Smooth muscle cell of the brain vasculature (primary cell): ENCODE data around the gene BCAS4.
"Not testable (repeated sequence)": the region's sequence is repeated elsewhere in the genome, so short reads cannot be mapped to it uniquely, and the experiment has no call there.

Experiments
- DNase-seq: peaks from one replicate; pipeline ENCODE4 v3.0.0-alpha.2; 2012; ENCODE audit warnings: low read depth, low spot score

Gene BCAS4, protein sequence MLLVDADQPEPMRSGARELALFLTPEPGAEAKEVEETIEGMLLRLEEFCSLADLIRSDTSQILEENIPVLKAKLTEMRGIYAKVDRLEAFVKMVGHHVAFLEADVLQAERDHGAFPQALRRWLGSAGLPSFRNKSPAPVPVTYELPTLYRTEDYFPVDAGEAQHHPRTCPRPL

DNA sequence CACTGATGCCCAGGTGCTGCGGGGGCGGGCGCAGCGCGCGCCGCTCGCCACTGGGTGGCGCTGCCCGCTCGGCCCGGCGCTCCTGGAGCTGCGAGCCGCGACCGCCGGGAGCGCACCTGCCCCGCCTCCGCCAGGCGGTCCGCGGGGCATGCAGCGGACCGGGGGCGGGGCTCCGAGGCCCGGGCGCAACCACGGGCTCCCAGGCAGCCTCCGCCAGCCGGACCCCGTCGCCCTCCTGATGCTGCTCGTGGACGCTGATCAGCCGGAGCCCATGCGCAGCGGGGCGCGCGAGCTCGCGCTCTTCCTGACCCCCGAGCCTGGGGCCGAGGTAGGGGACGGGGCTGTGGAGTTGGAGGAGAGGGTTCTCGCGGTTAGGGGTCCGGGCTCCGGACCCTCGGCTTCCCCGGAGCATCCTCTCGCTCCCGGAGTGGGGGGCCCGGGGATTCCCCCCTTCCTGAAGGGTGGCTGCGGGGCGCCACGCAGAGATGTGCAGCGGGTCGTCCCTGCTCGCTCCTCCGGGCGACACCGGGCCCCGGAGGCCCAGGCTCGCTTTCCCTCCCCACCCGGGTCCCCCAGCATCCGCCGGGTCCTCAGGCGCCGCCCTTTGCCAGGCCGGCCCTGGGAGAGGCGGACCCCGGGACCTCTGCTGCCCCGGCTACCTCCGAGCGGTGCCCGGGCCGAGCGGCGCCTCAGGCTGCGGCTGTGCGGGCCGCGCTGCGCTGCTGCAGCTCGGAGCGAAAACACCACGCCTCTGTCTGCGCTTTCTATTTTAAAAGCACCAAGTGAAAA lies at the start of gene BCAS4:
TSS of gene BCAS4 (plus strand) at position 216 of the 789 bp plus-strand sequence. CDS start at position 239, 23 bp downstream.
- no peak for DNase-seq

DNA sequence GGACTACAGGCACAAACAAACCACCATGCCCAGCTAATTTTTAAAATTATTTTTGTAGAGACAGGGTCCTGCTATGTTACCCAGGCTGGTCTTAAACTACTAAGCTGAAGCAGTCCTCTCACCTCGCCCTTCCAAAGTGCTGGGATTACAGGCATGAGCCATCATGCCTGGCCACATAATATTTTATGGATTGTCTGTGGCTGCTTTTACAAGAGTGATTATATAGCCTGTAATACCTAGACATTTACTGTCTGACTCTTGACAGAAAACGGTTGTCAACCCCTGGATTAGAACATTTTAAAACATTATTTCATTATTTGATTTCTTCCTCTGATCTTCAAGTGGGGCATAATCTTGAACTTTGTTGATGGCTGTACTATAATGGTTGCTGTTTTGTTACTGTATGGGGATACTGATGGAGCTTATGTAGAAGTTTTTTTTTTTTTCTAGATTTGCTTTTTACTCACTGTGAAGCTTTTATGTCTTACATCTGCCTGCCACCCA lies 49.2 kb upstream of the BCAS4 start:
- no peak for DNase-seq

DNA sequence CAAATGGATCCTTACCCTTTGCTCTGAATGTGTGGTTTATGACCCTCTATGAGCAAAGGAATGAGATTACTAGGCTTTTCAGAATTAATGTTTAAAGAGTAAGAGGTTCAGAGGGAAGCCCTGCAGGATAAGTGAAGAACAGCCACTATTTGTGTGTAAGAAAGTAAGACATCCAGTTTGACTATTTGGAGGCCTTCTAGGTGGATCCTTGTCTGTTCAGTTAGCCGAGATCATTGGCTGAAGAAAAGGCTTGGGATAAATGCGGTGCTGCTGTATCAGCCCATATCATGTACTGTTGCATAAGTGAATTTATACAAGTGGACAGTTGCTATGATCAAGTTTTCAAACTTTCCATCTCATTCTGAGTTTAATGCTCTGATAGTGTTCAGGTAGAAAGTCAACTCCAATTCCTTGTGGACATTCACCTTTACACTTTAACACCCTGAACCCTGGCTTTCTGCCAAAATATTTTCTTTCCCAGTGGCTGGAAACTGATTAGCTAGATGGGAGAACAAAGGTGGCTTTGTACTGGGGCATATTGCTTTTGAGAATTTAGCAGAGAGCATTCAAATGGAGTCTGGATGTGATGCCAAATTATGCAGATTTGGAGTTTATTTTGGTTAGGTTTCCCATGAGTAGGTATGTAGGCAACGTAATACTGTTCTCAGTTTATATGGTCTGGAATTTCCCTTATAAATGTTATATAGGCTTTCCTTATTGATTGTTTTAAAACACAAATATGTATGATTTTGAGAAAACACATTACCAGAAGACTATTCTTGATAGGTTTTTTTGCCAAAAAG lies 48.5 kb upstream of the BCAS4 start:
- no peak for DNase-seq

DNA sequence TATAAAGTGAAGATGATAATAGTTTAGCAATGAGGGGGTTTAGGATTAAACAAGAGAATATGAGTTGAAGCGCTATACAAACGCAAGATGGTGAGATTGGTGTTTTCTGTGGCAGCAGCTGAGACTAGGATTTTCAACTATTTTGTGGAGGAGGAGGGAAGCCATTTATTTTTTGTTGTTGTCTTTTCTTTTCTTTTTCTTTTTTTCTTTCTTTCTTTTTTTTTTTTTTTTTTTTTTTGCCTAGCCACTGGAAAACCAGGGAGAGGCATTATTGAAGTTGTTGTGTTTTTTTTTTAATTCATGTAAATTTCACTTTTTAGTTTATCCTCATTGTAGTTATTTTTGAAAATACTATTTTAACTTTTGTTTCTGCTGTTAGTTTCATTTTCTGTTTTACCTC lies 47.6 kb upstream of the BCAS4 start:
- no peak for DNase-seq

DNA sequence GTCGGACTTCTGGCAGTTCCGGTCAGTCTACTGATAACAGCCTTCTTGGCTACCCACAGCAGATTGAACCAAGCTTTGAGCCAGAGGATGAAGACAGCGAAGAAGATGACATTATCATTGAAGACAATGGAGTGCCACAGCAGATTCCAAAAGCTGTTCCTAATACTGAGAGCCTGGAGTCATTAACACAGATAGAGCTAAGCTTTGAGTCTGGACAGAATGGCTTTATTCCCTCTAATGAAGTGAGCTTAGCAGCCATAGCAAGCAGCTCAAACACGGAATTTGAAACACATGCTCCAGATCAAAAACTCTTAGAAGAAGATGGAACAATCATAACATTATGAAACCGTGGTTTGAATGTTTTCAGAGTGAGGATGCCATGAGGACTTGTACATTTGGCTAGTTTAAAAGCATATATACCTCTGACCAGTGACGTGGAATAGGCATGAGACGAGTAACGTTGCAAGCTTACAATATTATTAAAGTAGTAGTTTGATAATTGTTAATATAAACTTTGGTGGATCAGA lies 44.7 kb upstream of the BCAS4 start:
- DNase-seq, result no peak

DNA sequence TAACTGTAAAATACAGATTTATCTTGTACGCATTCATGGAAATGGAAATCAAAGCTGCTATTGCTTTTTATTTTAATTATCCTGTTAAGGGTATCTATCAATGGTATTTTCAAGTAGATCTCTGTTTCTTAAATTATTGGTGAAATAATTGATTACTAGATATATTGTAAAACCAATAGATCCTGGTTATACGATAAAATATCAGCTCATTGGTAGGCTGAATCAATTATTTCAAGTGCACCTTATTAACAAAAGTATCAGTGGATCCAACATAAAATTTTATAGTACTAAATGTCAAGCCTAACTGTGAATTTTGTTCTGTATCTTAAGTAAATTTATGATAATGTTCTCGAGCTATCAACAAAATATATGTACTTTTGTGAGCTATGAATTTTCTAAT lies 41.7 kb upstream of the BCAS4 start:
- no peak for DNase-seq

DNA sequence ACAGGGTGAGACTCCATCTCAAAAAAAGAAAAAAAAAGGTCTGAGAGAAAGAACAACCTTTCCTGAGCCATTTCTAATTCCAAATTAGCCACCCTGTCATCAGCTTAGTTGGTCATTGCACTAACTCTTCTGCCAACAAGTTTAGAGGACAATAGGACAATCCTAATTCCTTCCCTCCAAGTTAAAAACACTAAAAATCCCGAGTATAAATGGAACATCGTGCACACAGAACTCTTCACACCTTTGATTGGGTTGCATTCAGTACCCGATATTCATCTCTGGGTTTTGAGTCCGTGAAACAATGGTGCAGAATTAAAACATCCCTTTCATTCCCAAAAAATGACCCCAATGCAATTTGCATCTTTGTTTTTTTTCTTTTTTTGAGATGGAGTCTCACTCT lies 40.4 kb upstream of the BCAS4 start:
- DNase-seq, result no peak

DNA sequence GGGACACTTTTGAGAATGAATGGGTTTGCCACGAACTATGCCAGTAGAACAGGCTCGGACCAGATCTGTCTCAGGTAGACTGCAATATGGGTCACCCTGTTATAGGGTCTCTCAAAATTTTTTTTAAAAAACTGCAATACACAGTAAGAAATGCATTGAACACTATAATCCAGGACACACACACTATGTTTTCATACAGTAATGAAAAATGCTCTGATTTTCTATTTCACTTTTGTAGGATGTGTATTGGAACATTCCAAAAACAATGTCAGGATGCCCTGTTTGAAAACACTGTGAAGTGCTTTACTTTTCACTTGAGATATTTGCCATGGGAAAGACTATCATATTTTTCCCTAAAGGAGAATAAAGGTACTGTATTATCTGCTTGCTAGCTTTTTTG lies 38.4 kb upstream of the BCAS4 start:
- no peak for DNase-seq

- DNase-seq, result no peak
Measured at GRCh38 chr20:50758469-50758868, 36.4 kb upstream of the BCAS4 start.

DNA sequence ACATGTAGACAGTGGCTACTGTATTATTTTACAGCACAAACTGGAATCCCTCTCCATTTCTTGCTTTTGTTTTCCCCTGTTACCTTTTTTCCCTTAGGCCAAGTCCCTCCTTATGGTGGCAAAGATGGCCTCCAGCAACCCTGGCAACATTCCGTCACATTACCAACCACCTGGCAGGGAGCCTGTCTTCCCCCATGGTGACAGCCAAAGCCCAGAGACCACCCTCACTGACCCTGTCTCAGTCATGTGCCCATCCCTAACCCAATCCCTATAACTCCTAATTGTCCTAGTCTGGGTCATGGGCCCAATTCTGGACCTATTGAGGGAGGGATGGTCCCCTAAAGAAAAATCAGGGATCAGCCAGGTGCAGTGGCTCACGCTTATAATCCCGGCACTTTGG lies 35.9 kb upstream of the BCAS4 start:
- DNase-seq, result no peak

DNA sequence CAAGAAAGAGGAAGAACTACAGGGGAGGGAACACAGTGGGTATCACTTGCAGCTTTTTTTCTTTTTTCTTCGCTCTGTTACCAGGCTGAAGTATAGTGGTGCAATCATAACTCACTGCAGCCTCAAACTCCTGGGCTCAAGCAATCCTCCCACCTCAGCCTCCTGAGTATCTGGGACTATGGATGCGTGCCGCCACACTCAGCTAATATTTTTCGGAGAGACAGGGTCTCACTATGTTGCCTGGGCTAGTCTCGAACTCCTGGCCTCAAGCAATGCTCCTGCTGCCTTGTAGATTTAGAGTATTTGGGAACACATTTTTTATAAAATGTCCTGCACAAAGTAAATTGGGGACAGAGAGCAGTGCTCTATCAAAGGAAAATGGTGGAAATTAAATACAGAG lies 35.2 kb upstream of the BCAS4 start:
- no peak for DNase-seq

DNA sequence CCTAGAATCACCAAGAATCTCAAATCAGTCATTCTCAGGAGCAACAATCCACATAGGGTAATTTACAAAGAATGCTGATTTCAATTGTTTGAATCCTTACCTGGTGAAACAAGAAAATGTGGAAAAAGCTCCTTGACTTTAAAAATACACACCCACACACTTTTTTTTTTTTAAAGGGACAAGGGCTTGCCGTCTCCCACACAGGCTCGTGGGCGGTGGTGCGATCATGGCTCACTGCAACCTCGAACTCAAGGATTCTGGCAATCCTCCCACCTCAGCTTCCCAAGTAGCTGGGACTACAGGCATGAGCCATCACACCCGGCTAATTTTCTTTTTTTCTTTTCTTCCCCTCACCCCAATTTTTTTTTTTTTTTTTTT lies 32.8 kb upstream of the BCAS4 start:
- no peak for DNase-seq

- no peak for DNase-seq
Measured at GRCh38 chr20:50762435-50763220, 32.2 kb upstream of the BCAS4 start.

DNA sequence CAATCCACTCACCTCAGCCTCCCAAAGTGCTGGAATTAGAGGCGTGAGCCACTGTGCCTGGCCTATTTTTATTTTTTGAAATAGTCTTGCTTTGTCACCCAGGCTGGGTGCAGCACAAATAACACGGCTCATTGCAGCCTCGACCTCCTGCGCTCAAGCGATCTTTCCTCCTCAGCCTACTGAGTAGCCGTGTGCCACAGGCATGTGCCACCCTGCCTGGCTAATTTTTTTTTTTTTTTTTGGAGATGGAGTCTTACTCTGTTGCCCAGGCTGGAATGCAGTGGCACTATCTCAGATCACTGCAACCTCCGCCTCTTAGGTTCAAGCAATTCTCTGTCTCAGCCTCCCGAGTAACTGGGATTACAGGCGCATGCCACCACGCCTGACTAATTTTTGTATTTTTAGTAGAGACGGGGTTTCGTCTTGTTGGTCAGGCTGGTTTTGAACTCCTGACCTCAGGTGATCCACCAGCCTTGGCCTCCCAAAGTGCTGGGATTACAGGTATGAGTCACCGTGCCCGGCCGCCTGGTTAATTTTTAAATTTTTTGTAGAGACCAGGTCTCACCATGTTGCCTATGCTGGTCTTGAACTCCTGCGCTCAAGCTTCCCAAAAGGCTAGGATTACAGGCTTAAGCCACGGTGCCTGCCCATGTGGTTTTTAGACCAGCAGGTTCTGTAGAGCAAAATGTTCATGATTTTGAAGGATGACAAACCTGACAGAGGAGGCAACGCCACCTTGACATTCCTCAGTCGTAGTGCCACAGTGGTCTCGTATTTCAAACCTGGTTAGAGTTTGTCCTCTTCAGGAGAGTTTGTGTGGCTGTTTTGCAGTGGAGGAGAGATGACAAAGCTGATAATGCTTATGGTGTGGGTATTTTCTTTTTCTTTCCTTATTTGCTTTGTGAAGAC lies 31.1 kb upstream of the BCAS4 start:
- DNase-seq, result not testable (repeated sequence)

DNA sequence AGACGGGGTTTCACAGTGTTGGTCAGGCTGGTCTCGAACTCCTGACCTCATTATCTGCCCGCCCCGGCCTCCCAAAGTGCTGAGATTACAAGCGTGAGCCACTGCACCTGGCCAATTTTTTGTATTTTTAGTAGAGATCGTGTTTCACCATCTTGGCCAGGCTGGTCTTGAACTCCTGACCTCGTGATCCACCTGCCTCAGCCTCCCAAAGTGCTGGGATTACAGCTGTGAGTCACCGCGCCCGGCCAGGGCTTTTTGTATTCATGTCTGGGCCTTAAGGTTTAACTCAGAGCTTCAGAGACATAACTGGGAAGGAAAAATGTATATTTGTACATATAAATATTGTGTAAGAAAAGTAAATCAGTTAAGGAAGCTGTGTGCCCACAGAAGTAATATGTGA lies 29.6 kb upstream of the BCAS4 start:
- not testable (repeated sequence) for DNase-seq

DNA sequence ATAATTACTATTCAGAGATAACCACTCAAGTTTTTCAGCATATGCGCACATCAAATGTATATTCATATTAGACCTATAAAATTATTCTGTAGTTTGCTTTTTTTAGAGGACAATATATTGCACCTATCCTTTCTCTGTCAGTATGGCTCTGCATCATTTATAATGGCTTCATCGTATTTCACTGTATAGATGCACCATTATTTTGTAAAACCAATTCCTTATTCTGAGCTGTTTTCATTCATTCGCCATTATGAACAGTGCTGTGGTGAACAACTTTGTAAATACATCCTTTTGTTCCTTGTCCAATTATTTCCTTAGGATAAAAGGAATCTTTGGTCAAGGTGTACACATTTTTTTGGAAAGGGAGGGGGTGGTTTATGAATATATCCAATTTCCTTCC lies 29.2 kb upstream of the BCAS4 start:
- DNase-seq, result no peak

- DNase-seq, result not testable (repeated sequence)
Measured at GRCh38 chr20:50766955-50767809, 27.7 kb upstream of the BCAS4 start.

DNA sequence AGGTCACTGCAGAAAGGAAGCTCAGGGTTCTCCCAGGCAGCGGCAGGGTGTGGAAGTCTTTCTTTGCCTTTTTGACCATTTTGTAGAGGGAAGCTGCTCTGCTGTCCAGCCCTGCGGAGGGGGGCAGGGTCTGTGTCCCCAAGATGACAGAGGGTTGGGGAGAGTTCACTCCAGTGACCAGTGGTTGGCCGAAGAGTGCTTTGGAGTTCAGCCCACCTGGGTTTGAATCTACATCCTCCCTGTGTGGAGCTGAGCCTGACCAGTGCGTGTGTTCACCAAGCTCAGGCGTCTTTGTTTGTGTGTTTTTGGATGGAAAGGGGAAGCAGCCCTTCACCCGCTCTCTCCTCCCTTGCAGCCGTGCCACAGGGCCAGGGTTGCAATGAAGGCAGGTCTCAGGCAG lies 25.9 kb upstream of the BCAS4 start:
- DNase-seq, result not testable (repeated sequence)

DNA sequence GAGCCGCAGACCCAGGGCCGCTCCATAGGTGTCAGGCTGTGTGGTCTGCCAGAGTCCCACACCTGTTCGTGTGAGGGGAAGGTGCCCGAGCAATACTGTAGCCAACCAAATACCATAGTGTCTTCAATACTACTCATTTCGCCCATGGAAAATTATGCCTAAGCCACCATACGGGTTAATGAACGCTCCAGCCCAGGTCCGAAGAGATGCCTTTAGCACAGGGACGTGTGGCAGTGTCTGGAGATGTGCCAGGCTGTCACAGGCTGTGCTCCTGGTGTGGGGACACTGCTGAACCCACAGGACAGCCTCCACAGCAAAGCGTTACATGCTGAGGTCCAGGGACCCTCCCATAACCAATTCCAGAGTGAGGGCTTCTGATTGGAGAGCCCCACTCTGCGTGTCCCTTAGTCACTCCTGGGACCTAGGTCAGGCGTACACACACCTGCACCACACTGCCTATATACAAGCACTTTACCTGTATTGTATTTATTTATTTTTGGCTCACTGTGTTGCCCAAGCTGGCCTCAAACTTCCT lies 25.2 kb upstream of the BCAS4 start:
- DNase-seq, result not testable (repeated sequence)
